HG03025 (cell line): Measurements from ENCODE around the gene SMIM1.
A peak's percentile ranks its signal among the peaks of the same experiment; 100 is the strongest.
"Not testable (repeated sequence)": the region's sequence is repeated elsewhere in the genome, so short reads cannot be mapped to it uniquely, and the experiment has no call there.

Source experiments
- ATAC-seq: cut with Tn5 transposase; IDR thresholded peaks from one replicate; pipeline ENCODE4 v1.9.1; 2021; ENCODE audit warnings: mild to moderate bottlenecking, moderate library complexity; ENCODE audit not compliant: unreplicated experiment, low FRiP score

SMIM1 gene

DNA sequence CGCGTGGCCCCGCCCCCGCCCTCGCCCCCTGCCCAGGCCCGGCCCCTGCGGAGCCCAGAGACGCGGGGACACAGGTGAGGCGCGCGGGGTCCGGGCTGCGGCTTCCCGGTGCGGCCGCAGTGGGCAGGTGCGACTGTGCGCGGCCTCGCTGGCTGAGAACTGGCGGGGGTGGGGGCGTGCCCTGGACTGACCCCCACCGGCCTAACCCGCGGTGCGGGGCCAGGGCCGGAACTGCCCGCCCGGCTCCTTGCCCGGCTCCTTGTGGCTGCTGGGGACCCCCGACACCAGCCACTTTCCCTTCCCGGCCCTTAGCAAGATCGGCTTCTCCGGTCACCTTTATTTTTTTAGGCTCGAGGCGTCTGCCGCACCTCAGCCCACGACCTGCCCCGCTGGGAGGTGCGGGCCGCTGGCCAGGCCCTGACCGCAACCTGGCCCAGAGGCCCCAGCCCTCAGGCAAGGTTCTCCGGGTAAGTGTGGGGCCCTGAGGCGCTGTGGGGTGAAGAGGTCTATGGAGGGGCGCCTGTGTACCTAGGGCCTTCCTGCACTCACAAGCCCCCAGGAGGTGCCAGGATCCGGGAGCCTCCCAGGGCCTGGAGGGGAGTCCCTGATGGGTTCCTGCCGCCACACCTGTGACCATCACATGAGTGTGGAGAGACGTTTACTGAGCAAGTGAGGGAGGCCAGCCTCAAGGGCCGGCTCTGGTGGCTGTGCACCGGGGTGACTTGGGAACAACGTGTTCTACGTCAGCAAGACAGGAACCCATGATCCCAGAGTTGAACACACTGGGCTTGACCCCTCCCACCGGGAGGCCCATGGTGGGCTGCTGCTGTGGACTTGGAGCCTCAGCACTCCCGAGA is at the start of gene SMIM1:
TSS of gene SMIM1 (plus strand) at position 35 of the 857 bp plus-strand sequence. CDS start 2,625 bp downstream, outside the sequence.
- ATAC-seq: peak; percentile 25

- ATAC-seq: no peak
These were observed 49.7 kb upstream of the SMIM1 start for GRCh38 chr1:3722846-3723245.

DNA sequence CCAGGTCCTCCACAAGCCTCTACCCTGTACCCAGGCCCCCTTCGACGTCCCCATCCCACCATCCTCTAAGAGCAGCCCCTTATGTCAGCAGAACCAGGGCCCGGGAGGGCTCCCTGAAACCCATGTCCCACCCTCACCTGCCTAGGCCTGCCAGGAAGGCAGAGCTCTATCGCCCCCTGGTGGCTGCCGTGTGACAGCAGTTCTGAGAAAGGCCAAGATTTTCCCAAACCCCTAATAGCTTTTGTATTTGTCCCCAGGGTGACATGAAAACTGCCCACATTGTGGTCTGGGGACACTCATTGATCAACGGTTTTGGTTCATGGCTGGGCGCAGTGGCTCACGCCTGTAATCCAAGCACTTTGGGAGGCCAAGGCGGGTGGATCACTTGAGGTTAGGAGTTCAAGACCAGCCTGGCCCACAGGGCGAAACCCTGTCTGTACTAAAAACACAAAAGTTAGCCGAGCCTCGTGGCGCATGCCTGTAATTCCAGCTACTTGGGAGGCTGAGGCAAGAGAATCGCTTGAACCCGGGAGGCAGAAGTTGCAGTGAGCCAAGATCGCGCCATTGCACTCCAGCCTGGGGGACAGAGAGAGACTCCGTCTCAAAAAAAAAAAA is 48.0 kb upstream of the SMIM1 start:
- ATAC-seq: not testable (repeated sequence)

DNA sequence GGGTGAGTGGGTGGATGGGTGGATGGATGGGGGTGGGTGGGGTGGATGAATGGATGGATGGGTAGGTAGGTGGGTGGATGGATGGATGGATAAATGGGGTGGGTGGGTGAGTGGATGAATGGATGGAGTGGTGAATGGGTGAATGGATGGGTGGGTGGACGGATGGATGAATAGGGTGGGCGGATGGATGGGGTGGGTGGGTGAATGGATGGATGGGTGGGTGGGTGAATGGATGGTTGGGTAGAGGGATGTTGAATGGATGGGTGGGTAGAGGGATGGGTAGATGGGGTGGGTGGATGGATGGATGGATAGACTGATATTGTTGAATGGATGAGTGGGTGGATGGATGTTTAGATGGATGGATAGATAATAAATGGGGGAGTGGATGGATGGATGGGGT is 47.2 kb upstream of the SMIM1 start:
- no peak for ATAC-seq

GRCh38 chr1:3727042-3727824 is 45.3 kb upstream of the SMIM1 start:
- no peak for ATAC-seq

DNA sequence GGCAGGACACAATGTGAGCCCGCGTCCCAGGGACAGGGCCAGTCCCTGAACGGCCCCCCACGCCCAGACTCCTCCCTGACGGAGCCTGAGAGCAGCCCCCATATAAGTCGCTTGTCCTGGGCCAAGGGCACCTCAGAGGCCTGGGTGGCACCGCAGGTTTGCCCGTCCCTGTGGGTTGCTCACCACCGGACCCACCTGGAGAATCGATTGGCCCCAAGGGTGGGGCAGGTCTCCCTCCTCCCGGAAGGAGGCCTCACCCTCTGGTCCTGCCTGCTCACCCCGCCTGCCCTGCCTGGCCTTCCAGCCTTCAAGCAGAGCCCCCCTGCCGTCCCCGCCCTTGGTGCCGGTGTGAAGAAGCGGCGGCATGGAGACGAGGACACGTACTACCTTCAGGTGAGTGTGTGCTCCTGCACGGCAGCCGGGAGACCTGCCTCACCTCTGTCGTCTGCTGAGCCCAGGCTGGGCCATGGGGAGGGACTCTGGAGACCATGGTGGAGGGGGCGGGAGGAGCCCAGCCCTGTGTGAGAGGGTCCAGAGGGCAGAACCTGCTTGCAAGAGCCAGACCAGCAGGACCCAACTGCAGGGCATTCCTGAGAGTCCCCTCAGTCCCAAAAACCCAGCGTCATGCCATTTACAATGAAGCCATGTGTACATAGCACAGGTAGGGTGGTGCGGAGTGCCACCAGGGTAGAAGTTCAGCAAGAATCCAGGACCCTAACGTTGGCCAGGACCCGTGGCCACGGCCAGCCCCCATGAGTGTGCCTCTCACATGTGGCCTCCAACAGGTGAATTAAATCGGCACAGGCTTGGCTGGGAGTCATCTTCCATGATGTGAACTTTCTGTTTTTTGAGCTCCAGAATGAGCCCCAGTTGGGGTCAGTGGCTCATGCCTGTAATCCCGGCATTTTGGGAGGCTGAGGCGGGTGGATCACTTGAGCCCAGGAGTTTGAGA is 44.4 kb upstream of the SMIM1 start:
- ATAC-seq: no peak

- no peak for ATAC-seq
These were observed 42.7 kb upstream of the SMIM1 start for GRCh38 chr1:3729594-3730542.

- ATAC-seq: no peak
These were observed 41.9 kb upstream of the SMIM1 start for GRCh38 chr1:3730543-3731247.

DNA sequence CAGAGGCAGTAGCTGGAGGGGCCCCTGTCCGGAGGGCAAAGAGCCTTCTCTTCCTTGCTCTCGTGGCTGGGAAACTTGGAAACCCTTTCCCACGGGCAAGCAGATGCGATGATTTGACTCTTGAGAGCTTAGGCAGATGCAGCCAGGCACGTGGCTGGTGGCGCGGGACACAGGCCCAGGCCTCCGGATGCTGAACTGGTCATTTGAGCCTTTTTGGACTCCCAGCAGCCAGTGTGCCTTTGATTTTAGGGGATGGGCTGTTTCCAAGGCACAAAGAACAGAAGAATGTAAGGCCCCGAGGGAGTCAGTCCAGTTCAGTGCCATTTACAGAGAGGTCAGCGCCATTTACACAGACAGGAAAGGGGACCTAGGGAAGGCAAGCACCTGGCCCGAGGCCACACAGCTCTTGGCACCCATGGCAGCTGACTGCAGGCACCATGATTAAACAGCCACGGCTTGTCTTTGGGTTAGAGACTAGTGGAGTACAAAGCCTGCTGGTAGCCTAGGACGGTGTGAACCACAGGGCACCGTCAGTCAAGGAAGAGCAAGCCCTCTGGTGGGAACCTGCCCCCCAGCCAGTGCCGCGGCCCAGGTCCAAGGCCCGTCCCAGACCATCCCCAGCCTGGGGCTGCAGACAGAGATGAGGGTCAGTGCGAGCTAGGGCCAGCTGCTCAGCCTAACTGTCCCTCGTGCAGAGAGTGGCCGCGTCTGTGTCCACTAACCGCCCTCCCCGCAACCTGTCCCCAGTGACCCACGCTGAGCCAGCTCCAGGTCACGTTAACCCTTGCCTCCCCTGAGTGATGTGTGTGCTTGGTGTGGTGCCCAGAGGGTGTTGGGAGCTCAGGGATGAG is 40.7 kb upstream of the SMIM1 start:
- no peak for ATAC-seq

DNA sequence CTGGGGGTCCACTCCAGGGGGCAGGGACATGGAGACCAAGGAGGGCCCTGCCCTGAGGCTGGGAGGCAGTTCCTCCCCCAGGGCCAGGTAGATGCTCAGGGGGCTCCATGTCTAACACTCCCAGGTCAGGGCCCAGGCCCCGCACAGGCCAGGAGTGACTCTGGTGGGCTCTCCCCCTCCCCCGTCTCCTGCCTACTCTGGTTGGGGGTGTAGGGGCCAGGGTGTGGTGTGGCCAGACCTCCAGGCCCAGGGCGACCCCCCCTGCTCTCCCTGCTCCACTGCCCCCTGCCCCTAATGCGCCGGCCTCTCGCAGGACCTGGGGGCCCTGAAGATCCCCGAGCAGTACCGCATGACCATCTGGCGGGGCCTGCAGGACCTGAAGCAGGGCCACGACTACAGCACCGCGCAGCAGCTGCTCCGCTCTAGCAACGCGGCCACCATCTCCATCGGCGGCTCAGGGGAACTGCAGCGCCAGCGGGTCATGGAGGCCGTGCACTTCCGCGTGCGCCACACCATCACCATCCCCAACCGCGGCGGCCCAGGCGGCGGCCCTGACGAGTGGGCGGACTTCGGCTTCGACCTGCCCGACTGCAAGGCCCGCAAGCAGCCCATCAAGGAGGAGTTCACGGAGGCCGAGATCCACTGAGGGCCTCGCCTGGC is 40.0 kb upstream of the SMIM1 start:
- ATAC-seq: no peak

- no peak for ATAC-seq
These were observed 39.3 kb upstream of the SMIM1 start for GRCh38 chr1:3733094-3733882.

DNA sequence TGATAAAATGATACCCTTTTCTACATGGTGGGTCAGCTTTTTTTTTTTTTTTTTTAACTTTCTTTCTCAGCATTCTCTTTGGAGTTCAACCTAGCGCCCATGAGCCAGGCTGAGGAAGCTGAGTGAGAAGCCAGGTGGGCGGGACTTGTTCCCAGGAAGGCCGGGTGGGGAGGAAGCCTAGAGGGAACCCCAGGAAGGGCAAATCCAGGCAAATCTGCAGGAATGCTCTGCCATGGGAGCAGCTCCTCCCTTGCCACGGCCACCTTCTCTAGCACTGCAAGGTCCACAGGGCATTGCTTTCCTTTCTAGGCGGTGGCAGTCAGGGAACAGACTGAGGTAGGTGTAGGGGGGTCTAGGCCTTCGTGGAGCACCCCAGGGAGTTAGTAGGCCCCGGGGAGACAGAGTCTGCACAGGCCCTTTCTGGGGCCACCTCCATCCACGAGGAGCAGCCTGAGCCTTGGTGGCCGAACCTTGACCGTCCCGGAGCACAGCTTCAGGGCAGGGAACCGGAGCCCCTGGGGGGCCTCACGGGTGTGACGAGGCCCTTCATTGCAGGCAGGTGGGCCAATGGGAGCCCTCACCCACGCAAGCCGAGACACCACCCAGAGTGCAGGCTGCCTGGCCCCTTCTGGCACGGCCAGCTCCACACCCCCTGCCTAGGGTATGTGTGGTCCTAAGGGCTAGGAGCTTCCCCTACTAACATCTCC is 38.5 kb upstream of the SMIM1 start:
- no peak for ATAC-seq

DNA sequence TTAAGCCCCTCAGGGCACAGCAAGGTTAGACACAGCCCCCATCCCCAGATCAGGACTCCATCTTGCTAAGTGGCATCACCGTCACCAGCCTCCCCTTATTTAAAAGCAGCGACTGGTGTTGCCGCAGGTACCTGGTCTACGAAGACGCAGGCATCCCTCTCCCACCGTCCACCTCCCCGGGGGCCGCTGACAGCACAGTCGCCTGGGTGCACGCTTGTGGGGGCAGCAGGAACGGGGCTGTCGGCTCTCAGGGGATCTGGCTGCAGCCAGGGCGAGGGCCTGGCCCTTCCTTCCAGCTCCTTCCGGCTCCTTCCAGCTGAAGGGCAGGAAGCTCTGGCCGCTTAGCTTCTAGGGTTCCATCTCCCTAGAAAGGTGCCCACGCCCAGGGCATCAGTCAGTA is 37.9 kb upstream of the SMIM1 start:
- no peak for ATAC-seq

DNA sequence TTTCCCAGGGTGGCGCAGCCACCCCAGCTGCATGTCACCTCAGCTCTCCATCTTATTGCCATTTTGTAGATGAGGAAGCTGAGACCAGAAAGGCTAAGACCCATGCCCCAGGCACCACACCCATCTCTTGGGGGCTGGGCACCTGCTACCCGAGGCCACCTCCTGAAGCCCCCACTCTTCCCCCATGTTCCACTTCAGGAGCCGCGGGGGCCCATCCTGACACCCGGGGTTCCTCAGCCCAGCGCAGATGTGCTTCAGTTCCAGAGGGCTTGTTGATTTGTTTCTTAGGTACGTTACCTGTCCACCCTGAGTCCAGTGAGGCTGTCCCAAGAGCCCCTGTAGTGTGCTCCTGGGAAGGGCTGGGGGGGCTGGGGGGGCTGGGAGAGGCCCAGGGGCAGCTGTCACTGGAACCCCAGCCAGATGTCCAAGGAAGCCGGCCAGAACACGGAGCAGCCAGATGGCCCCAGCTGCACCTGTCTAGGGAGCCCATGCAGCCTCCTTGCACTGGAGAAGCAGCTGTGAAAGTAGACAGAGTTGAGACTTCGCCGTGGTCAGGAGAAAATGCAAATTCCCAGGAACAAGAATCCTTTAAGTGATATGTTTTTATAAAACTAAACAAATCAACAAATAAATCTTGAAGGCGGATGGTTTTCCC is 37.4 kb upstream of the SMIM1 start:
- ATAC-seq: no peak

DNA sequence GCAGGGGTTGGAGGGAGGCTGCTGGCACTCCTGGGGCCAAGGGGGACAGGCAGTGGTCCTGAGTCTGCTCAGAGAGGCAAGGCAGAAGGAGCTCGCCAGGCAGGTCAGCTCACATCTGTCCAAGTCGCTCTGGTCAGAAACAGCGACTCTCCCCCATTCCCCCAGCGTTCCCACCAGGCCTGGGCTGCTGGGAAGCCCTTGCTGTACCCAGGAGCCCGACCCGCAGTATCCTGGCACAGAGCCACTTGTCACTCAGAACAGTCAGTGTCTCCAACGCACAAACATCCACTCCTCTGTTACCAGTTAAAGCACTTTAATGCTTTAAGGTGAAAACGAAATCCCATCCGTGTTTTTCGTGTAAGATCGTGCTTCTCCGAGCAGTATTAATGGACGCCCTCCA is 36.9 kb upstream of the SMIM1 start:
- no peak for ATAC-seq
